Activated CD4-positive, CD25-positive, alpha-beta regulatory T cell treated with anti-CD3 and anti-CD28 coated beads, Interleukin-2, amount 50 U/mL, for 72 hours (primary cell): ENCODE measurements around the gene RNF180.
"Not testable (repeated sequence)": the region's sequence is repeated elsewhere in the genome, so short reads cannot be mapped to it uniquely, and the experiment has no call there.

Experiments
- DNase-seq: peaks from one replicate; pipeline ENCODE4 v3.0.0; 2021

RNF180 gene

GRCh38 chr5:64407103-64407825, 241.6 kb downstream of the RNF180 start:
- not testable (repeated sequence) for DNase-seq

GRCh38 chr5:64417390-64417789, 251.7 kb downstream of the RNF180 start:
- no peak for DNase-seq

- no peak for DNase-seq
Measured at GRCh38 chr5:64418013-64418412, 252.4 kb downstream of the RNF180 start.
